ENCODE measurements around the gene ERICH3. TPM values are rescaled to one million over a fixed set of nuclear protein-coding genes. Genes with fewer than 3 reads are reported as not detected.

ERICH3 gene
- total and polyA plus RNA-seq, 10 of the 15 experiments (the other 5 are each of a cell fraction or from before 2014, with no cell fraction given), result 0.03 to 0.09 (median 0.08) TPM; not detected in 7

DNA sequence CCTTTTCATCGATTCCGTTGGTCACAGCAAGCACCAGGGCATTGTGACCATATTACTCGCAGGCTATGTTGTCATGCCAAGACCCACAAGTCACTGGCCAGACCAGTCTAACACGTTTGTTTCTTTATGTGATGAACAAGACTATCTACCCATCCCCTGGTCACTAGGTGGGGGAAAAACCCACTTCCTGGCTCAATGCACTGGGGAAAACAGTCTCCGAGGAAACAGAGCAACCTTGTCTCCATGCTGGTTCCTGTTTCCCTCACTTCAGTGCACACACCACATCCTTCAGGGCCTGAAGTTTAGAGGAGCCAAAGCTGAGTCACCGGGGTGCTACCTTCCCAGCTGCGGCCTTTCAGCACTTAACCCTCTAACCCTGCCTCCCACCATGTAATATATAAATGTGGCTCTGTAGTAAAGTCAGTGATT, 20.9 kb downstream of the ERICH3 start (continued):
- TF ChIP-seq TCF12 (IDR thresholded peaks at IDR 0.05; ENCODE audit: low read depth, low read length) (0 out of 2 replicates have a peak, but pooled peaks have one; percentile 27), CHD2 (IDR thresholded peaks at IDR 0.05; ENCODE audit: borderline replicate concordance, low read depth, low read length) (0 out of 2 replicates have a peak, but pooled peaks have one; percentile 21), YBX1 (IDR thresholded peaks at IDR 0.05) (no peak), MXI1 (IDR thresholded peaks at IDR 0.05; ENCODE audit: low read depth, low read length) (0 out of 2 replicates have a peak, but pooled peaks have one; percentile 23), SUPT20H (IDR thresholded peaks at IDR 0.05; ENCODE audit: borderline replicate concordance, control insufficient read depth, low read depth, low read length) (no peak), RUNX3 (IDR thresholded peaks at IDR 0.05; ENCODE audit: low read length) (peak; percentile 83), ZNF24 (IDR thresholded peaks at IDR 0.05) (no peak), DPF2 (IDR thresholded peaks at IDR 0.05) (0 out of 2 replicates have a peak, but pooled peaks have one; percentile 37), GABPA (IDR thresholded peaks at IDR 0.05; ENCODE audit: low read depth) (no peak), KLF5 (IDR thresholded peaks at IDR 0.05; ENCODE audit: partially characterized antibody) (no peak), SMC3 (IDR thresholded peaks at IDR 0.05; ENCODE audit: borderline replicate concordance, low read length) (no peak), CHD1 (IDR thresholded peaks at IDR 0.05; ENCODE audit: low read depth, low read length) (no peak), IKZF1 (conservative IDR thresholded peaks at IDR 0.05) (peak; percentile 72)
- TF ChIP-seq, protein P1, sequence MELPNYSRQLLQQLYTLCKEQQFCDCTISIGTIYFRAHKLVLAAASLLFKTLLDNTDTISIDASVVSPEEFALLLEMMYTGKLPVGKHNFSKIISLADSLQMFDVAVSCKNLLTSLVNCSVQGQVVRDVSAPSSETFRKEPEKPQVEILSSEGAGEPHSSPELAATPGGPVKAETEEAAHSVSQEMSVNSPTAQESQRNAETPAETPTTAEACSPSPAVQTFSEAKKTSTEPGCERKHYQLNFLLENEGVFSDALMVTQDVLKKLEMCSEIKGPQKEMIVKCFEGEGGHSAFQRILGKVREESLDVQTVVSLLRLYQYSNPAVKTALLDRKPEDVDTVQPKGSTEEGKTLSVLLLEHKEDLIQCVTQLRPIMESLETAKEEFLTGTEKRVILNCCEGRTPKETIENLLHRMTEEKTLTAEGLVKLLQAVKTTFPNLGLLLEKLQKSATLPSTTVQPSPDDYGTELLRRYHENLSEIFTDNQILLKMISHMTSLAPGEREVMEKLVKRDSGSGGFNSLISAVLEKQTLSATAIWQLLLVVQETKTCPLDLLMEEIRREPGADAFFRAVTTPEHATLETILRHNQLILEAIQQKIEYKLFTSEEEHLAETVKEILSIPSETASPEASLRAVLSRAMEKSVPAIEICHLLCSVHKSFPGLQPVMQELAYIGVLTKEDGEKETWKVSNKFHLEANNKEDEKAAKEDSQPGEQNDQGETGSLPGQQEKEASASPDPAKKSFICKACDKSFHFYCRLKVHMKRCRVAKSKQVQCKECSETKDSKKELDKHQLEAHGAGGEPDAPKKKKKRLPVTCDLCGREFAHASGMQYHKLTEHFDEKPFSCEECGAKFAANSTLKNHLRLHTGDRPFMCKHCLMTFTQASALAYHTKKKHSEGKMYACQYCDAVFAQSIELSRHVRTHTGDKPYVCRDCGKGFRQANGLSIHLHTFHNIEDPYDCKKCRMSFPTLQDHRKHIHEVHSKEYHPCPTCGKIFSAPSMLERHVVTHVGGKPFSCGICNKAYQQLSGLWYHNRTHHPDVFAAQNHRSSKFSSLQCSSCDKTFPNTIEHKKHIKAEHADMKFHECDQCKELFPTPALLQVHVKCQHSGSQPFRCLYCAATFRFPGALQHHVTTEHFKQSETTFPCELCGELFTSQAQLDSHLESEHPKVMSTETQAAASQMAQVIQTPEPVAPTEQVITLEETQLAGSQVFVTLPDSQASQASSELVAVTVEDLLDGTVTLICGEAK (IDR thresholded peaks at IDR 0.05; ENCODE audit: borderline replicate concordance), result no peak
- TF ChIP-seq, protein P2, sequence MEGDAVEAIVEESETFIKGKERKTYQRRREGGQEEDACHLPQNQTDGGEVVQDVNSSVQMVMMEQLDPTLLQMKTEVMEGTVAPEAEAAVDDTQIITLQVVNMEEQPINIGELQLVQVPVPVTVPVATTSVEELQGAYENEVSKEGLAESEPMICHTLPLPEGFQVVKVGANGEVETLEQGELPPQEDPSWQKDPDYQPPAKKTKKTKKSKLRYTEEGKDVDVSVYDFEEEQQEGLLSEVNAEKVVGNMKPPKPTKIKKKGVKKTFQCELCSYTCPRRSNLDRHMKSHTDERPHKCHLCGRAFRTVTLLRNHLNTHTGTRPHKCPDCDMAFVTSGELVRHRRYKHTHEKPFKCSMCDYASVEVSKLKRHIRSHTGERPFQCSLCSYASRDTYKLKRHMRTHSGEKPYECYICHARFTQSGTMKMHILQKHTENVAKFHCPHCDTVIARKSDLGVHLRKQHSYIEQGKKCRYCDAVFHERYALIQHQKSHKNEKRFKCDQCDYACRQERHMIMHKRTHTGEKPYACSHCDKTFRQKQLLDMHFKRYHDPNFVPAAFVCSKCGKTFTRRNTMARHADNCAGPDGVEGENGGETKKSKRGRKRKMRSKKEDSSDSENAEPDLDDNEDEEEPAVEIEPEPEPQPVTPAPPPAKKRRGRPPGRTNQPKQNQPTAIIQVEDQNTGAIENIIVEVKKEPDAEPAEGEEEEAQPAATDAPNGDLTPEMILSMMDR (IDR thresholded peaks at IDR 0.05 in 2 of 3, conservative IDR thresholded peaks at IDR 0.05 in 1 of 3; ENCODE audit: control insufficient read depth in 2 of 3, extremely low read depth in 1 of 3, insufficient read depth in 1 of 3, low read depth in 3 of 3, low read length in 3 of 3), result no peak
- TF ChIP-seq, protein P3, sequence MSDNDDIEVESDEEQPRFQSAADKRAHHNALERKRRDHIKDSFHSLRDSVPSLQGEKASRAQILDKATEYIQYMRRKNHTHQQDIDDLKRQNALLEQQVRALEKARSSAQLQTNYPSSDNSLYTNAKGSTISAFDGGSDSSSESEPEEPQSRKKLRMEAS (IDR thresholded peaks at IDR 0.05; ENCODE audit: low read depth, low read length), result no peak
- TF ChIP-seq, protein P4, sequence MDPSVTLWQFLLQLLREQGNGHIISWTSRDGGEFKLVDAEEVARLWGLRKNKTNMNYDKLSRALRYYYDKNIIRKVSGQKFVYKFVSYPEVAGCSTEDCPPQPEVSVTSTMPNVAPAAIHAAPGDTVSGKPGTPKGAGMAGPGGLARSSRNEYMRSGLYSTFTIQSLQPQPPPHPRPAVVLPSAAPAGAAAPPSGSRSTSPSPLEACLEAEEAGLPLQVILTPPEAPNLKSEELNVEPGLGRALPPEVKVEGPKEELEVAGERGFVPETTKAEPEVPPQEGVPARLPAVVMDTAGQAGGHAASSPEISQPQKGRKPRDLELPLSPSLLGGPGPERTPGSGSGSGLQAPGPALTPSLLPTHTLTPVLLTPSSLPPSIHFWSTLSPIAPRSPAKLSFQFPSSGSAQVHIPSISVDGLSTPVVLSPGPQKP (IDR thresholded peaks at IDR 0.05; ENCODE audit: low read depth, low read length), result no peak
- TF ChIP-seq, protein P5, sequence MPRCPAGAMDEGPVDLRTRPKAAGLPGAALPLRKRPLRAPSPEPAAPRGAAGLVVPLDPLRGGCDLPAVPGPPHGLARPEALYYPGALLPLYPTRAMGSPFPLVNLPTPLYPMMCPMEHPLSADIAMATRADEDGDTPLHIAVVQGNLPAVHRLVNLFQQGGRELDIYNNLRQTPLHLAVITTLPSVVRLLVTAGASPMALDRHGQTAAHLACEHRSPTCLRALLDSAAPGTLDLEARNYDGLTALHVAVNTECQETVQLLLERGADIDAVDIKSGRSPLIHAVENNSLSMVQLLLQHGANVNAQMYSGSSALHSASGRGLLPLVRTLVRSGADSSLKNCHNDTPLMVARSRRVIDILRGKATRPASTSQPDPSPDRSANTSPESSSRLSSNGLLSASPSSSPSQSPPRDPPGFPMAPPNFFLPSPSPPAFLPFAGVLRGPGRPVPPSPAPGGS (IDR thresholded peaks at IDR 0.05; ENCODE audit: borderline replicate concordance, insufficient read depth, low read depth, low read length, poor library complexity, severe bottlenecking), result no peak
